ENCODE data around the gene PROK1.
A peak's percentile ranks its signal among the peaks of the same experiment; 100 is the strongest.
"Not testable (repeated sequence)": the region's sequence is repeated elsewhere in the genome, so short reads cannot be mapped to it uniquely, and the experiment has no call there.

The PROK1 gene

DNA sequence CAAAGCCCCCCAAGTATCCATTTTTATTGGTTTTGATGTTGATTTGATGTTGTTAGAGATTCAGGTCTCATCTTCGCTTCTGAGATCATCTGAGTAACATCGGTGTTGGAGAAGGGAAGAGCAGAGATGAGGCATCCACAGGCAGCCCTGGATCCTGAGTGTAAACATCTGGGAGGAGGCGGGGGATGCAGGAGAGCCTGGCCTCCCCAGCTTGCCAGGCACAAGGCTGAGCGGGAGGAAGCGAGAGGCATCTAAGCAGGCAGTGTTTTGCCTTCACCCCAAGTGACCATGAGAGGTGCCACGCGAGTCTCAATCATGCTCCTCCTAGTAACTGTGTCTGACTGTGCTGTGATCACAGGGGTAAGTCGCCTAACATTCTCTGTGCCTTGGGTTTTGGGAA lies at the start of gene PROK1:
Gene PROK1 (plus strand): TSS at position 221 of the 400 bp plus-strand sequence. CDS start 68 bp downstream, at position 289.
- DNase-seq: no peak

DNA sequence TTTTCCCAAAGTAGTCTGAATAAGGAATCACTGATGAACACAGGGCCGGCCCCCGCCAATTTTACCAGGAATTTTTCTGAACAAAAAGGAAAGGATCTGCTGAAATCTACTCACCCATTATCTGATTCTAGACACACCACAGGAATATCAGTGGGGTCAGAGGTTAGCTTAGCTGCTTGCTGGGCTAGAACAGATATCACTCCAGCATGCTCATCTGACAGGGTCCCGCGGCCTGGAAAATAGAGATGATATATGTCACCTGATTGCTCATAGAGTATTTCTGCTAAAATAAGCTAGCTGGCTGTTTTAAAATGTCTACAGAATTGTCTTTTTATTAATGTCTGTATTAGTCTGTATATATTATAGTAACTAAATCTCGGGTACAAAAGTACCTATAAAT lies 47.1 kb upstream of the PROK1 start:
- no peak for DNase-seq

GRCh38 chr1:110404401-110404800 lies 46.5 kb upstream of the PROK1 start:
- DNase-seq: no peak

- not testable (repeated sequence) for DNase-seq
These were observed 44.5 kb upstream of the PROK1 start for GRCh38 chr1:110406407-110406806.

GRCh38 chr1:110407260-110408210 lies 43.4 kb upstream of the PROK1 start, which contains the start of gene LAMTOR5:
Gene LAMTOR5 (minus strand): TSS chr1:110407694. CDS start chr1:110407620, 74 bp downstream.
- DNase-seq: peak; percentile 91

GRCh38 chr1:110408488-110408887 lies 42.5 kb upstream of the PROK1 start:
- DNase-seq: no peak

- no peak for DNase-seq
These were observed 41.6 kb upstream of the PROK1 start for GRCh38 chr1:110409316-110409715.

DNA sequence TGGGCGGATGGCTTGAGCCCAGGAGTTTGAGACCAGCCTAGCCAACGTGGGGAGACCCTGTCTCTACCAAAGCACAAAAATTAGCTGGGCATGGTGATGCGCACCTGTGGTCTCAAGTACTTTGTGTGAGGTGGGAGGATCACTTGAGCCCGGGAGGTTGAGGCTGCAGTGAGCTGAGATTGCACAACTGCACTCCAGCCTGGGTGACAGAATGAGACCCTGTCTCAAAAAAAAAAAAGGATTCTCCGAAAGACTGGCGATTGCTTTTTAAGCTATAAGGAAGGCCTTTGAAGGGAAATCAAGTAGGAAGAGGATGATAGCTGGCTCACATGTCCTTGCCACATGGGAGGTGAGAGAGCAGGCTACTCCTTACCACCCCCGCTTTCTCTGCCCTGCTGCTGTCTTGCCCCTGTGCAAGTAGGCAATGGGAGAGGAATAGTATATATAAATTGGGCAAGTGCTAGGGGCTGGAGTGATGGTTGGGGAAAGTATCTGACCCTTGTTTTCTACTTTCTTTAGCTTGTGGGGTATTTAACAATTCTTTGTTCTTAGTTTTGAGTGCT lies 39.7 kb upstream of the PROK1 start:
- no peak for DNase-seq

GRCh38 chr1:110412576-110412975 lies 38.4 kb upstream of the PROK1 start:
- DNase-seq: peak; percentile 80

- not testable (repeated sequence) for DNase-seq
These were observed 37.9 kb upstream of the PROK1 start for GRCh38 chr1:110413045-110413444.

DNA sequence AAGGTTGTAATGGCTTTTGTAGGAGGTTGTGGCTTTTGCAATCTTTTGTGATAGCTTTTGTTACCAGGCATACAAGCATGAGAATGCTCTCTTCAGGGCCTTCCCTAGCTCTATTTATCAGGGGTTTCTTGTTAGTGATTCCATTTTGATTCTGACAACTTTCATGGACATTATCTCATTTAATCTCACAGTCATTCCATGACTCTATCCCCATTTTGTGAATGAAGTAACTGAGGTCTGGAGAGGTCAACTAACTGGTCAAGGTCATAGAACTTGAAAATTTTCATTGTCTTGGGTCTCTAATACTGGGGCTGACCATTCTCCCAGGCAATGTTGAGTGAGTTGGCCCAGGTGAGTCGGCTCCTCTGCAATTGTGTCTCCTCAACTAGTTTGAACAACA lies 32.2 kb upstream of the PROK1 start:
- DNase-seq: no peak

- DNase-seq: no peak
These were observed 30.8 kb upstream of the PROK1 start for GRCh38 chr1:110420023-110420662.

GRCh38 chr1:110420874-110421793 lies 29.8 kb upstream of the PROK1 start:
- DNase-seq: peak; percentile 60

DNA sequence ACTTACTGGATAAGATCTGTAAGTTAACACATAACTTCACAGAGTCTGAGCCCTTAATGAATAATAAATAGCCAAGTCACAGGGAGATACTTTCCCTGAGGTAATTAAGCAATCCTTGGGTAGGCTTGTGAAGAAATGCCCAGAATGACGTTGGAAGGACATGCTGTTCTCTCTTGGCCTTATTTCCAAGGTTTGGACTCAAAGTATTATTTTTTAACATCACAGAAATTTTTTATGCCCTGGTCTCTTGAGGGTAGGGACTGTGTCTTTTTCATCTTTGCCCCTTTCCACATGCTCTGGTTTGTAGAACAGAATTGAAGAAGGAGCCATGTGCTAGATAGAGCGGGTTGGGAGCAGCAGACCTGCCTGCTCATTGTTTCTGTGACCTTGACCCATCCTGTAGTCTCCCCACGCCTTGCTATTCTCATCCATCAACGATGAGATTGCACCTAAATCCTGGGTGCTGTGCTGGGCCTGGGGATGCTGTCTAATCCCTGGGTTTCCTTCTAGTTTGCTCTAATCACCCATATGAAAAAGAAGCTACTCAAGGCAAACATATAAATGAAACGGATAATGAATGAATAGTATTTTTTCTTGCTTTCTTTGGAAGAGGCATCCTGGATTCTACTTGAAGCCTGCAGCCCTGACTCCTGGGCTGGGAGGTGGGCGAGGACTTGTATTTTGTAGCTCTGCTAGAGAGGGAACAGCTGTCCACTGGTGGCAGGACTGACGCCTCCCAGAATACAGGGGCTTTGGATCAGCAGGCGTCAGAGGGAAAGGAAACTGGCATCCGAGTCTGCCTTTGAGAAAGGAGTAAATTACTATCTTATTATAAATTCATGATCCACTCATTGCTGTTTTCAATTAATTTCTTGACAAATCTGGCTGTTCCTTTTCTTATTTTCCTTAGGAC lies 26.0 kb upstream of the PROK1 start:
- no peak for DNase-seq

- no peak for DNase-seq
These were observed 25.3 kb upstream of the PROK1 start for GRCh38 chr1:110425612-110426152.

DNA sequence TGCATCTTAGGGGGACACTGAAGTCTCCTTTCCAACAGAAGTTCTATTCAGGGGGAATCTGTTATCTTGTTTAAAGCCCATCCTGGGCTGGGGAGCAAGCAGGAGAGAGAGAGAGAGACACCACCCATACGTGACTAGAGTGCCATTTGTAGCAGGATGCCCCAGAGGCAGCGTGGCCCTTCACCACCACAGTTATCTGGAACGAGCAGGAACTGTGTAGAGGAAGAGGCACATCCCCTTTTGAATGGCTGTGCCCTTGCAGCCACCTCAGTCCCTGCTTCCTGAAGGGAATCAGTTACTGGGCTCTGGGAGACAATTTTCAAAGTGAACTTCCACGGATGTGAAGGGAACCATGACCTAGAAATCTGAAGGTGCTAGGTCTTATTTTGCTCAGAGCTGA lies 24.1 kb upstream of the PROK1 start:
- no peak for DNase-seq

GRCh38 chr1:110428946-110429345 lies 22.0 kb upstream of the PROK1 start:
- DNase-seq: no peak

GRCh38 chr1:110430366-110430765 lies 20.6 kb upstream of the PROK1 start:
- no peak for DNase-seq

DNA sequence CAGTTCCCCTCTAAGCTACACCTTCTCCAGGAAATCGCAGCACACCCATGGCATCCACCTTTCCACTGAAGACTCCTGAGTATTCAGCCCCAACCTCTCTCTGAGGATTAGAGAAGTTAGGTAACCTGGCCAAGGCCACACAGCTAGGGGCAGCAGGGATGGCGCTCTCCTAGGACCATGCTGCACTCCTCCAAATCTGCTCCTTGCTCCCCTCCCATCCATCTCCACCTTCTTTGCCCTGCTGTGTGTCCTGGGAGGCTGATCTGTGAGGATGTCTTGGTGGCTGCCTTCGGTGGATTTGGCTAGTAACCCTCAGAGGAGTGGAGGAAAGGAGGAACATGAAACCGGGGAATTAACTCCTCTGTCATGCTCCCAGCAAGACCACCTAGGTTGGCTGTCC lies 20.0 kb upstream of the PROK1 start:
- no peak for DNase-seq

DNA sequence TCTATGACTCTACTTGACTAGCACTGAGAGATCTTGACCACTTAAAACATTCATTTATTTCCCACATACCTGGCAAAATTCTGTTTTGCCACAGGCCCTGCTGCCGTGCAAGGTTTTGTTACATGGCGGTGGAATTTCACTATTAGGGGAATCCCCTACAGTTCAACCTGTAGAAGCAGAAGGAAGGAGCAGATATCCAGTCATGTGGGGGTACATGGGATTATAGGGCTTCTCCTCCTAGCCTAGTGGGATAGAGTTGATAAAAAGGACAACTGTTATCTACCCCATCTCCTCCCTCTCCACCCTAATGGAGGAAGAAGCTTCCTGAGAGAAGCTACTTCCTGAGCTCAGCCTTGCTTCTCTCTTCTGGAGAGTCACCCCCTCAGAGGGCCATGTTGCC lies 17.7 kb upstream of the PROK1 start:
- no peak for DNase-seq

DNA sequence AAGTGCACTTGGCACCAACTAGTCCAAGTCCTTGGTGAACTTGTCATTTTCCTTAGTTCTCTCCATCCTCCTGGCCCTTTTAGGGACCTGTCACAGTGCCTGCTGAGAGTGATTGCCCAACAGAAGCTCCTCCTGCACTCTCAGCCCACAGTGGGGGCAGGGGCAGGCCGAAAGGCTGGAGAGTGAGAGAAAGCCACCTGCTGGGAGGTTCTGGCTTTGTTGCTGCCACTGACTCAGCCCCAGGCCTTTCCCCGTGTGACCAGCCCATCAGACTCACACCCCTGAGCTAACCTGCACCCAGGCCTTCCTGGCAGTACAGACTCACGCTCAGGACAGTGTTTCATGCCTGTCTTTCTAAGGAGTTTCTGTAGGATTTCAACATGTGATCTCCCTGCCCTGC lies 17.1 kb upstream of the PROK1 start:
- peak; percentile 39 for DNase-seq

All from EL (cell line).